Ascending aorta (tissue), 2 donors: ENCODE measurements around the gene ACY1. TPM values are rescaled to one million over a fixed set of nuclear protein-coding genes. Genes with fewer than 3 reads are reported as not detected.

Experiments
- DNase-seq, 2 donors: peaks; one replicate each; pipeline ENCODE4 v3.0.0-alpha.2; 2019; ENCODE audit warnings: low spot score in 2 of 2
- H3K27ac ChIP-seq, 2 donors: fragments of 200-600 bp; sonication (generic); one replicate each; pipeline ENCODE4 v1.5.1; 2016 to 2017; ENCODE audit warnings: mild to moderate bottlenecking in 1 of 2
- H3K27me3 ChIP-seq: fragments of 200-600 bp; sonication (generic); one replicate; pipeline ENCODE4 v1.5.1; 2017
- H3K36me3 ChIP-seq, 2 donors: fragments of 200-600 bp; sonication (generic); one replicate each; pipeline ENCODE4 v1.5.1; 2016
- H3K4me1 ChIP-seq, 2 donors: fragments of 200-600 bp; sonication (generic); one replicate each; pipeline ENCODE4 v1.5.1; 2016 to 2017; ENCODE audit warnings: mild to moderate bottlenecking in 1 of 2
- H3K4me3 ChIP-seq, 2 donors: fragments of 200-600 bp; sonication (generic); one replicate each; pipeline ENCODE4 v1.5.1; 2016 to 2017; ENCODE audit warnings: mild to moderate bottlenecking in 1 of 2
- H3K9me3 ChIP-seq, 2 donors: fragments of 200-600 bp; sonication (generic); one replicate each; pipeline ENCODE4 v1.5.1; 2016
- CTCF ChIP-seq, 3 experiments: fragments of 200-600 bp in 2 of 3; fragments of 450-650 bp in 1 of 3; sonication (generic) in 2 of 3; IDR thresholded peaks; one replicate each; pipeline ENCODE4 v1.5.1; 2016 to 2019; ENCODE audit warnings: antibody characterized with exemption in 3 of 3, mild to moderate bottlenecking in 1 of 3, moderate library complexity in 1 of 3
- intact Hi-C: fragments of 100-400 bp; cut with DNase I; formaldehyde crosslinking; loops from one replicate; pipeline ENCODE4 v1.15.1; 2023
- total RNA-seq: library from RNA; depleted of rRNA; stranded (reverse); fragments of >200 nt; gene quantifications from one replicate; pipeline ENCODE4 v1.1.0, GENCODE V29; 2016

Gene ACY1
- total RNA-seq, 1 donor from 2014 or later = 94.0 TPM

- Histone ChIP-seq H3K27ac (no peak overlapping the region), H3K4me3 (no peak overlapping the region), H3K9me3 (no peaks in the 10 kb centered on the region), H3K27me3 (no peaks in the 10 kb centered on the region), H3K4me1 (peaks cover 0 to 3% of the 10 kb centered on the region in 2 donors), H3K36me3 (no peaks in the 10 kb centered on the region)
- DNase-seq = no peak
- intact Hi-C loops = no loop called here
- TF ChIP-seq CTCF (IDR thresholded peaks at IDR 0.05) = no peak
Measured at GRCh38 chr3:52034651-52035050, 51.3 kb downstream of the ACY1 start.

DNA sequence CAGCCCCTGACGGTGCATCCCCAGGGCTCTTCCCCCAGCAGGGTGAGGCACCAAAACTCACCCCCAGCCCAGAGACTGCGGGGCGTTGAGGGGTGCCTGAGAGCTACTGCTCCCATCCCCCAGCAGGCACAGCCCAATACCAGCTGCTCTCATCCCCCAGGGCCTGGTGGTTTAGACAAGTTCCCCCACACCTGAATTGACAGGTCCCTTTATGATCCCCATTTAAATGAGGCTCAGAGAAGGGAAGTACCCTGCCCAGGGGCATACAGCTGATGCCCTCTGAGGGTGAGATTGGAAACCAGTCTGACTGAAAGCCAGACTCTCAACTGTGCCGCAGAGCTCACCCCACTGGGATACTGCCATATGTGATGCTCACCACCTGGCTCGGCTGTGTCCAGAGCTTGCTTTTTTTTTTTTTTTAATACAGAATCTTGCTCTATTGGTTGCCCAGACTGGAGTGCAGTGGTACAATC, 52.9 kb downstream of the ACY1 start:
- intact Hi-C loops = no loop called here
- H3K4me1 ChIP-seq = peaks cover 4 to 10% of the 10 kb centered on the region in 2 donors
- no peaks in the 10 kb centered on the region for H3K27me3 ChIP-seq
- no peak overlapping the region for H3K27ac ChIP-seq
- no peak for TF ChIP-seq CTCF (IDR thresholded peaks at IDR 0.05)
- H3K9me3 ChIP-seq = no peaks in the 10 kb centered on the region
- H3K36me3 ChIP-seq = no peaks in the 10 kb centered on the region
- DNase-seq = no peak
- H3K4me3 ChIP-seq = no peak overlapping the region

- Histone ChIP-seq H3K4me1 (peaks cover 4 to 10% of the 10 kb centered on the region in 2 donors), H3K4me3 (no peak overlapping the region), H3K36me3 (no peaks in the 10 kb centered on the region), H3K9me3 (no peaks in the 10 kb centered on the region), H3K27me3 (no peaks in the 10 kb centered on the region), H3K27ac (no peak overlapping the region)
- intact Hi-C loops = no loop called here
- TF ChIP-seq CTCF (IDR thresholded peaks at IDR 0.05) = no peak
- DNase-seq = no peak
Measured at GRCh38 chr3:52036829-52037228, 53.5 kb downstream of the ACY1 start.

- no peak for TF ChIP-seq CTCF (IDR thresholded peaks at IDR 0.05)
- no peaks in the 10 kb centered on the region for H3K9me3 ChIP-seq
- H3K27me3 ChIP-seq = no peaks in the 10 kb centered on the region
- DNase-seq = no peak
- H3K27ac ChIP-seq = peak overlapping the region in 1 of 2 donors; percentile 3
- peaks cover 4 to 10% of the 10 kb centered on the region in 2 donors for H3K4me1 ChIP-seq
- intact Hi-C loops = no loop called here
- no peaks in the 10 kb centered on the region for H3K36me3 ChIP-seq
- no peak overlapping the region for H3K4me3 ChIP-seq
Measured at GRCh38 chr3:52037291-52037690, 54.0 kb downstream of the ACY1 start.

DNA sequence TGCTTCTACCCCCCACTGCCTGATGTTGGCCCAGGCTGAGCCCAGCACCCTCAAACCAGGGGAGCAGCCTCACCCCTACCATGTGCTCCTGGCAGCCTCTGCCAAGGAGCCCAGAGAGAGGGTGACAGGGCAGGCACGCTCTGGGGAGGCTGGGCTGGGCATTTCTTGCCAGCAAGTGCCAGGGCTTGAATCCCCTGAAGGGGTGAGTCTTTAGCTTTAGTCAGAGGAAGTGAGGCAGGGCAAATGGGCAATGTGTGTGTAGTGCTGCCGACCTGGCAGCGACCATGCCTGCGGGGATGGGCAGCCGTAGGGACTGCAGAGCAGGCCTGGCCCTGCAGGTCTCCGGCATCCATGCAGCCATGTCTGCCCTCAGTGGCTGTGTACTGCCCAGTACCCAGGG, 54.9 kb downstream of the ACY1 start:
- TF ChIP-seq CTCF (IDR thresholded peaks at IDR 0.05) = no peak
- DNase-seq = no peak
- Histone ChIP-seq H3K4me1 (peaks cover 4 to 10% of the 10 kb centered on the region in 2 donors), H3K27me3 (no peaks in the 10 kb centered on the region), H3K27ac (peak overlapping the region in 1 of 2 donors; percentile 3), H3K9me3 (no peaks in the 10 kb centered on the region), H3K36me3 (no peaks in the 10 kb centered on the region), H3K4me3 (no peak overlapping the region)
- intact Hi-C loops = no loop called here

Other genes starting within 250 kb of the ACY1 start
- not detected for gene IQCF6, start 204.3 kb upstream of the ACY1 start, total RNA-seq
- not detected for gene IQCF2, start 121.9 kb upstream of the ACY1 start, total RNA-seq
- not detected for gene IQCF5, start 107.9 kb upstream of the ACY1 start, total RNA-seq
- not detected for gene IQCF1, start 80.2 kb upstream of the ACY1 start, total RNA-seq
- gene RRP9, start 41.6 kb upstream of the ACY1 start, total RNA-seq = 15.4 TPM
- gene PARP3, start 41.2 kb upstream of the ACY1 start, total RNA-seq = 29.5 TPM
- gene GPR62, start 28.2 kb upstream of the ACY1 start, total RNA-seq = not detected
- gene PCBP4, start 16.1 kb upstream of the ACY1 start, total RNA-seq = 256 TPM
- 46.1 TPM for gene ABHD14B, start 9.5 kb upstream of the ACY1 start, total RNA-seq
- gene ABHD14A, start 8.5 kb upstream of the ACY1 start, total RNA-seq = 37.4 TPM
- gene RPL29, start 12.4 kb downstream of the ACY1 start, total RNA-seq = 1,224 TPM
- 76.5 TPM for gene DUSP7, start 73.0 kb downstream of the ACY1 start, total RNA-seq
- not detected for gene POC1A, start 170.9 kb downstream of the ACY1 start, total RNA-seq
- gene ALAS1, start 214.6 kb downstream of the ACY1 start, total RNA-seq = 58.3 TPM
- gene TLR9, start 242.1 kb downstream of the ACY1 start, total RNA-seq = not detected